Hippocampal formation (tissue), 2 donors: ENCODE measurements around the gene CCDC187.
"Not testable (repeated sequence)": the region's sequence is repeated elsewhere in the genome, so short reads cannot be mapped to it uniquely, and the experiment has no call there.

ENCODE experiments used
- DNase-seq, 2 donors: peaks; one replicate each; lab custom pipeline; 2025; lab: John Stamatoyannopoulos, UW

CCDC187 gene

GRCh38 chr9:136266641-136267040, 37.3 kb downstream of the CCDC187 start:
- DNase-seq: not testable (repeated sequence)

GRCh38 chr9:136265561-136266355, 38.1 kb downstream of the CCDC187 start:
- no peak for DNase-seq

- DNase-seq: no peak
These were observed 39.2 kb downstream of the CCDC187 start for GRCh38 chr9:136264441-136265405.

- no peak for DNase-seq
These were observed 39.9 kb downstream of the CCDC187 start for GRCh38 chr9:136264031-136264430.

GRCh38 chr9:136262671-136263178, 41.2 kb downstream of the CCDC187 start:
- DNase-seq: no peak

GRCh38 chr9:136261686-136262430, 42.0 kb downstream of the CCDC187 start:
- no peak for DNase-seq

- no peak for DNase-seq
These were observed 42.9 kb downstream of the CCDC187 start for GRCh38 chr9:136260936-136261472.

- no peak for DNase-seq
These were observed 43.4 kb downstream of the CCDC187 start for GRCh38 chr9:136260521-136260920.

GRCh38 chr9:136259836-136260235, 44.1 kb downstream of the CCDC187 start:
- no peak for DNase-seq

- DNase-seq: no peak
These were observed 44.4 kb downstream of the CCDC187 start for GRCh38 chr9:136259517-136259813.

GRCh38 chr9:136258786-136259516, 44.9 kb downstream of the CCDC187 start:
- no peak for DNase-seq

- DNase-seq: no peak
These were observed 45.6 kb downstream of the CCDC187 start for GRCh38 chr9:136258299-136258625.

GRCh38 chr9:136257381-136258298, 46.3 kb downstream of the CCDC187 start:
- no peak for DNase-seq

GRCh38 chr9:136255896-136256890, 47.7 kb downstream of the CCDC187 start:
- DNase-seq: no peak

- no peak for DNase-seq
These were observed 48.7 kb downstream of the CCDC187 start for GRCh38 chr9:136255166-136255538.

- no peak for DNase-seq
These were observed 49.3 kb downstream of the CCDC187 start for GRCh38 chr9:136254381-136255165.

GRCh38 chr9:136253246-136254130, 50.4 kb downstream of the CCDC187 start:
- DNase-seq: no peak
